Measurements from ENCODE around the gene RAD51B.

DNA sequence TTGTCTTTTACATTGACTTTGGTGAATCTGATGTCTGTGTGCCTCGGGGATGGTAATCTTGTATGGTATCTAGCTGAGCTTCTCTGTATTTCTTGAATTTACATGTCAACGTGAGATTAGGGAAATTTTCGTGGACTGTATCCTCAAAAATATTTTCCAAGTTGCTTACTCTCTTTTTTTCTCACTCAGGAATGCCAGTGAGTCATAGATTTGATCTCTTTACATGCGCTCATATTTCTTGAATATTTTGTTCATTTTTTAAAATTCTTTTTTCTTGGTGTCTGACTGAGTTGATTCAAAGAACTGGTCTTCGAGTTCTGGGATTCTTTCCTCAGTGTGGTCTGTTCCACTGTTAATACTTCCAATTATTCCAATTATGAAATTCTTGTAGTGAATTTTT is 207.7 kb downstream of the RAD51B start:
- TF ChIP-seq, protein P1, sequence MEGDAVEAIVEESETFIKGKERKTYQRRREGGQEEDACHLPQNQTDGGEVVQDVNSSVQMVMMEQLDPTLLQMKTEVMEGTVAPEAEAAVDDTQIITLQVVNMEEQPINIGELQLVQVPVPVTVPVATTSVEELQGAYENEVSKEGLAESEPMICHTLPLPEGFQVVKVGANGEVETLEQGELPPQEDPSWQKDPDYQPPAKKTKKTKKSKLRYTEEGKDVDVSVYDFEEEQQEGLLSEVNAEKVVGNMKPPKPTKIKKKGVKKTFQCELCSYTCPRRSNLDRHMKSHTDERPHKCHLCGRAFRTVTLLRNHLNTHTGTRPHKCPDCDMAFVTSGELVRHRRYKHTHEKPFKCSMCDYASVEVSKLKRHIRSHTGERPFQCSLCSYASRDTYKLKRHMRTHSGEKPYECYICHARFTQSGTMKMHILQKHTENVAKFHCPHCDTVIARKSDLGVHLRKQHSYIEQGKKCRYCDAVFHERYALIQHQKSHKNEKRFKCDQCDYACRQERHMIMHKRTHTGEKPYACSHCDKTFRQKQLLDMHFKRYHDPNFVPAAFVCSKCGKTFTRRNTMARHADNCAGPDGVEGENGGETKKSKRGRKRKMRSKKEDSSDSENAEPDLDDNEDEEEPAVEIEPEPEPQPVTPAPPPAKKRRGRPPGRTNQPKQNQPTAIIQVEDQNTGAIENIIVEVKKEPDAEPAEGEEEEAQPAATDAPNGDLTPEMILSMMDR (IDR thresholded peaks at IDR 0.05), result no peak
- TF ChIP-seq EP300 (IDR thresholded peaks at IDR 0.05), result no peak
- TF ChIP-seq POLR2A (IDR thresholded peaks at IDR 0.05), result no peak
